ENCODE results near the gene TIMP1.

DNA sequence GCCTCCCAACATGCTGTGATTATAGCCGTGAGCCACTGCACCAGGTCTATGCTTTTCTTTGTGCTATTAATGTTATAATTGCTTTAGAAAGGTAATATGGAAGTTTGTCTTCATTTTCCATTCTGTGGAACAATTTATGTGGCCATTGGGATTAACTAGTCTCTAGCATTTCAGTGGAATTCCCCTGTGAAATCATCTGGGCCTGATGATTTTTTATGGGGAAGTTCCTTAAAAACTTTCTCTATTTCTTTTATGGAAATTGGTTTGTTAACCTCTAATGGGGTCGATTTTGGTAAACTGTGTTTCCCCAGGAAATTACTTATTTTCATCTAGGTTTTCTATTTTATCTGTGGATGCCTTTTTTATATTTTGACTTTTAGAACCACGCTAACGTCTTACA, 11.3 kb downstream of the TIMP1 start:
- TF ChIP-seq POLR2AphosphoS5 (IDR thresholded peaks at IDR 0.05; ENCODE audit: low read depth, low read length) (no peak), EP300 (IDR thresholded peaks at IDR 0.05; ENCODE audit: low read depth in 2 of 2, low read length in 2 of 2) (no peak), EP300 (CRISPR knock-in tag; IDR thresholded peaks at IDR 0.05; ENCODE audit: borderline replicate concordance) (no peak)

Data from HepG2 (cell line).